T-helper 17 cell (primary cell): ENCODE data around the gene BRPF1. TPM values are rescaled to one million over a fixed set of nuclear protein-coding genes. Genes with fewer than 3 reads are reported as not detected.

Experiments used
- ATAC-seq: fragments of 150-1000 bp; cut with Tn5 transposase; 2 replicates; pipeline ENCODE4 v1.10.0; 2021; ENCODE audit warnings: mild to moderate bottlenecking, moderate library complexity
- DNase-seq, 3 donors: peaks; one replicate each; pipeline versions ENCODE4 v3.0.0 to v3.0.0-alpha.2; 2020 to 2021
- H3K9me3 ChIP-seq: one replicate; pipeline ENCODE4 v1.7.0; 2013; ENCODE audit warnings: low read length, mild to moderate bottlenecking; ENCODE audit not compliant: control insufficient read depth, poor library complexity, severe bottlenecking
- H3K27ac Mint-ChIP-seq: one replicate; pipeline ENCODE4 v1.8.0; 2022; ENCODE audit warnings: mild to moderate bottlenecking, moderate library complexity, mixed read lengths
- H3K27me3 Mint-ChIP-seq: one replicate; pipeline ENCODE4 v1.8.0; 2022; ENCODE audit warnings: mixed read lengths
- H3K36me3 Mint-ChIP-seq: one replicate; pipeline ENCODE4 v1.8.0; 2022; ENCODE audit warnings: low read depth, mixed read lengths
- H3K4me1 Mint-ChIP-seq: one replicate; pipeline ENCODE4 v1.8.0; 2022; ENCODE audit warnings: mild to moderate bottlenecking, mixed read lengths
- H3K4me3 Mint-ChIP-seq: one replicate; pipeline ENCODE4 v1.8.0; 2022; ENCODE audit warnings: mild to moderate bottlenecking, moderate library complexity, mixed read lengths
- total RNA-seq, 4 donors: library from RNA in 2 of 4; stranded (reverse) in 2 of 4; gene quantifications; one replicate each; pipeline ENCODE4 v1.2.3 and lab custom pipeline; 2022 to 2026

The BRPF1 gene
- 10 to 100 TPM; 31.8 to 41.0 TPM for total RNA-seq
- total RNA-seq (lab: John Stamatoyannopoulos, UW): 67.1 to 103 reads per million in 2 donors

GRCh38 chr3:9731206-9732079 is at the start of gene BRPF1:
Gene BRPF1 (plus strand): TSS chr3:9731735. CDS start chr3:9734141, 2,406 bp downstream.
- Mint-ChIP-seq H3K4me3 (peak within 1 kb of the TSS; percentile 97), H3K27me3 (no peaks in the 10 kb centered on the region), H3K27ac (peak within 1 kb of the TSS; percentile 87), H3K4me1 (peaks cover 46% of the 10 kb centered on the region), H3K36me3 (peaks cover 2% of the 10 kb centered on the region)
- H3K9me3 ChIP-seq: no peaks in the 10 kb centered on the region
- DNase-seq (peak; percentile 95 to 100 (median 100)), ATAC-seq (peak; percentile 92)

- Mint-ChIP-seq H3K27ac (no peak overlapping the region), H3K36me3 (peaks cover 19% of the 10 kb centered on the region), H3K4me3 (no peak overlapping the region), H3K4me1 (peaks cover 6% of the 10 kb centered on the region), H3K27me3 (no peaks in the 10 kb centered on the region)
- H3K9me3 ChIP-seq: no peaks in the 10 kb centered on the region
- no peak for ATAC-seq
- DNase-seq: no peak
Measured at GRCh38 chr3:9682096-9682495, 49.4 kb upstream of the BRPF1 start.

GRCh38 chr3:9683426-9683825 is 48.1 kb upstream of the BRPF1 start:
- Mint-ChIP-seq H3K36me3 (peaks cover 18% of the 10 kb centered on the region), H3K4me3 (no peak overlapping the region), H3K27me3 (no peaks in the 10 kb centered on the region), H3K4me1 (peaks cover 6% of the 10 kb centered on the region), H3K27ac (no peak overlapping the region)
- ATAC-seq (no peak), DNase-seq (no peak)
- no peaks in the 10 kb centered on the region for H3K9me3 ChIP-seq

- Mint-ChIP-seq H3K36me3 (peaks cover 9% of the 10 kb centered on the region), H3K27me3 (no peaks in the 10 kb centered on the region), H3K4me3 (no peak overlapping the region), H3K4me1 (peaks cover 6% of the 10 kb centered on the region), H3K27ac (no peak overlapping the region)
- no peaks in the 10 kb centered on the region for H3K9me3 ChIP-seq
- ATAC-seq: no peak
- DNase-seq: no peak
Measured at GRCh38 chr3:9685216-9686049, 46.1 kb upstream of the BRPF1 start.

GRCh38 chr3:9686050-9686550 is 45.4 kb upstream of the BRPF1 start:
- no peaks in the 10 kb centered on the region for H3K9me3 ChIP-seq
- H3K4me3 Mint-ChIP-seq: no peak overlapping the region
- H3K36me3 Mint-ChIP-seq: peaks cover 9% of the 10 kb centered on the region
- H3K27me3 Mint-ChIP-seq: no peaks in the 10 kb centered on the region
- no peak for DNase-seq
- peaks cover 4% of the 10 kb centered on the region for H3K4me1 Mint-ChIP-seq
- no peak for ATAC-seq
- no peak overlapping the region for H3K27ac Mint-ChIP-seq

GRCh38 chr3:9686703-9687102 is 44.8 kb upstream of the BRPF1 start:
- no peak for ATAC-seq
- Mint-ChIP-seq H3K27ac (no peak overlapping the region), H3K27me3 (no peaks in the 10 kb centered on the region), H3K4me3 (no peak overlapping the region), H3K4me1 (peaks cover 2% of the 10 kb centered on the region), H3K36me3 (peaks cover 9% of the 10 kb centered on the region)
- DNase-seq: no peak
- H3K9me3 ChIP-seq: no peaks in the 10 kb centered on the region

GRCh38 chr3:9687514-9687913 is 44.0 kb upstream of the BRPF1 start:
- H3K4me1 Mint-ChIP-seq: peaks cover 2% of the 10 kb centered on the region
- peaks cover 9% of the 10 kb centered on the region for H3K36me3 Mint-ChIP-seq
- H3K9me3 ChIP-seq: no peaks in the 10 kb centered on the region
- no peak for DNase-seq
- ATAC-seq: no peak
- H3K4me3 Mint-ChIP-seq: no peak overlapping the region
- H3K27ac Mint-ChIP-seq: no peak overlapping the region
- H3K27me3 Mint-ChIP-seq: no peaks in the 10 kb centered on the region

- Mint-ChIP-seq H3K27me3 (no peaks in the 10 kb centered on the region), H3K4me3 (no peak overlapping the region), H3K27ac (no peak overlapping the region), H3K4me1 (peaks cover 2% of the 10 kb centered on the region), H3K36me3 (peaks cover 11% of the 10 kb centered on the region)
- no peaks in the 10 kb centered on the region for H3K9me3 ChIP-seq
- ATAC-seq (no peak), DNase-seq (no peak)
Measured at GRCh38 chr3:9688961-9689360, 42.6 kb upstream of the BRPF1 start.

GRCh38 chr3:9689757-9690156 is 41.8 kb upstream of the BRPF1 start:
- DNase-seq (no peak), ATAC-seq (no peak)
- Mint-ChIP-seq H3K4me3 (no peak overlapping the region), H3K27ac (no peak overlapping the region), H3K36me3 (peaks cover 15% of the 10 kb centered on the region), H3K4me1 (peaks cover 2% of the 10 kb centered on the region), H3K27me3 (no peaks in the 10 kb centered on the region)
- no peaks in the 10 kb centered on the region for H3K9me3 ChIP-seq

- Mint-ChIP-seq H3K36me3 (peaks cover 12% of the 10 kb centered on the region), H3K4me1 (peaks cover under 1% of the 10 kb centered on the region), H3K27ac (no peak overlapping the region), H3K27me3 (no peaks in the 10 kb centered on the region), H3K4me3 (no peak overlapping the region)
- ATAC-seq (peak; percentile 35), DNase-seq (no peak)
- H3K9me3 ChIP-seq: no peaks in the 10 kb centered on the region
Measured at GRCh38 chr3:9690451-9691450, 40.8 kb upstream of the BRPF1 start.

GRCh38 chr3:9691636-9692035 is 39.9 kb upstream of the BRPF1 start:
- H3K27me3 Mint-ChIP-seq: no peaks in the 10 kb centered on the region
- H3K4me3 Mint-ChIP-seq: no peak overlapping the region
- H3K9me3 ChIP-seq: no peaks in the 10 kb centered on the region
- no peaks in the 10 kb centered on the region for H3K4me1 Mint-ChIP-seq
- ATAC-seq (no peak), DNase-seq (no peak)
- peaks cover 10% of the 10 kb centered on the region for H3K36me3 Mint-ChIP-seq
- peak overlapping the region; percentile 19 for H3K27ac Mint-ChIP-seq

GRCh38 chr3:9692416-9692815 is 39.1 kb upstream of the BRPF1 start:
- no peak for DNase-seq
- H3K27me3 Mint-ChIP-seq: no peaks in the 10 kb centered on the region

More at GRCh38 chr3:9692416-9692815, 39.1 kb upstream of the BRPF1 start:
- Mint-ChIP-seq H3K4me3 (no peak overlapping the region), H3K36me3 (peaks cover 9% of the 10 kb centered on the region), H3K4me1 (no peaks in the 10 kb centered on the region), H3K27ac (no peak overlapping the region)
- no peaks in the 10 kb centered on the region for H3K9me3 ChIP-seq
- no peak for ATAC-seq
